Stimulated activated CD8-positive, alpha-beta memory T cell treated with anti-CD3 and anti-CD28 coated beads, Interleukin-2, amount 100 ng/mL, for 48 hours (primary cell): ENCODE data around the gene KCND3.

Experiments used
- DNase-seq, 2 donors: peaks; one replicate each; pipeline ENCODE4 v3.0.0-alpha.2; 2020; ENCODE audit warnings: low read depth in 2 of 2

The KCND3 gene

GRCh38 chr1:111846842-111847241 lies 142.6 kb downstream of the KCND3 start:
- DNase-seq: no peak

GRCh38 chr1:111843177-111843576 lies 146.3 kb downstream of the KCND3 start:
- DNase-seq: no peak

GRCh38 chr1:111842411-111842810 lies 147.1 kb downstream of the KCND3 start:
- DNase-seq: no peak

- DNase-seq: no peak
These were observed 147.7 kb downstream of the KCND3 start for GRCh38 chr1:111841746-111842145.

GRCh38 chr1:111841189-111841588 lies 148.3 kb downstream of the KCND3 start:
- no peak for DNase-seq

- no peak for DNase-seq
These were observed 152.1 kb downstream of the KCND3 start for GRCh38 chr1:111837393-111837792.

- no peak for DNase-seq
These were observed 153.4 kb downstream of the KCND3 start for GRCh38 chr1:111836111-111836510.

- DNase-seq: no peak
These were observed 154.0 kb downstream of the KCND3 start for GRCh38 chr1:111835514-111835913.

GRCh38 chr1:111834956-111835355 lies 154.5 kb downstream of the KCND3 start:
- DNase-seq: no peak

GRCh38 chr1:111833334-111833733 lies 156.1 kb downstream of the KCND3 start:
- DNase-seq: no peak

- DNase-seq: no peak
These were observed 156.8 kb downstream of the KCND3 start for GRCh38 chr1:111832521-111833155.

GRCh38 chr1:111831153-111831552 lies 158.3 kb downstream of the KCND3 start:
- DNase-seq: no peak

- DNase-seq: no peak
These were observed 161.5 kb downstream of the KCND3 start for GRCh38 chr1:111827946-111828345.

- no peak for DNase-seq
These were observed 163.2 kb downstream of the KCND3 start for GRCh38 chr1:111826278-111826677.

- DNase-seq: no peak
These were observed 164.3 kb downstream of the KCND3 start for GRCh38 chr1:111825217-111825616.

GRCh38 chr1:111822138-111822537 lies 167.3 kb downstream of the KCND3 start:
- DNase-seq: no peak

GRCh38 chr1:111821121-111821745 lies 168.2 kb downstream of the KCND3 start:
- DNase-seq: no peak

GRCh38 chr1:111819566-111820263 lies 169.8 kb downstream of the KCND3 start:
- DNase-seq: no peak

GRCh38 chr1:111818546-111818945 lies 170.9 kb downstream of the KCND3 start:
- no peak for DNase-seq

GRCh38 chr1:111818081-111818480 lies 171.4 kb downstream of the KCND3 start:
- DNase-seq: no peak

GRCh38 chr1:111814642-111815041 lies 174.8 kb downstream of the KCND3 start:
- DNase-seq: no peak

- DNase-seq: no peak
These were observed 175.2 kb downstream of the KCND3 start for GRCh38 chr1:111814305-111814628.
